HG02870 (cell line): ENCODE data around the gene MANF.
A peak's percentile ranks its signal among the peaks of the same experiment; 100 is the strongest.
"Not testable (repeated sequence)": the region's sequence is repeated elsewhere in the genome, so short reads cannot be mapped to it uniquely, and the experiment has no call there.

Source experiments
- ATAC-seq: cut with Tn5 transposase; IDR thresholded peaks from one replicate; pipeline ENCODE4 v1.9.1; 2021; ENCODE audit warnings: mild to moderate bottlenecking, moderate library complexity; ENCODE audit not compliant: unreplicated experiment

Gene MANF

GRCh38 chr3:51384726-51385473 lies at the start of gene MANF:
TSS of gene MANF (plus strand) at chr3:51385291. CDS start at chr3:51385343, 52 bp downstream.
- peak; percentile 90 for ATAC-seq

- no peak for ATAC-seq
Measured at GRCh38 chr3:51336261-51336660, 48.8 kb upstream of the MANF start.

- no peak for ATAC-seq
Measured at GRCh38 chr3:51337666-51338065, 47.4 kb upstream of the MANF start.

DNA sequence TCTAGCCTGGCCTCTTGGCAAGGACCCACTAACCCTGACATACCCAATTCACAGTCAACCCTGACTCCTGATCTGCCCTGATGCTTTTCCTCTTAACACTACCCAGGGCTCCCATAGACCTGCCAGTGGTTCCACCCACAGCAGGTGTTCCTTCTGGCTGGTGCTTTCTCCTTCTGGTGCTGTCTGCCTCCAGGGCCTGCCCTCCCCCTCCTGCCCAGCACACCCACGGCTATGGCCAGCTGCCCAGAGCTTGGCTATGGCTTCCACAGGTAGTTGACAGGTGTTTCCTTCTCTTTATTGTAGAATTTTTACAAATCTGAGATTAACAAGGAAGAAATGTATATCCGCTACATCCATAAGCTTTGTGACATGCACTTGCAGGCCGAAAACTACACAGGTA lies 46.5 kb upstream of the MANF start:
- ATAC-seq, result no peak

GRCh38 chr3:51340013-51340829 lies 44.9 kb upstream of the MANF start:
- ATAC-seq, result no peak

- ATAC-seq, result no peak
Measured at GRCh38 chr3:51340989-51341636, 44.0 kb upstream of the MANF start.

DNA sequence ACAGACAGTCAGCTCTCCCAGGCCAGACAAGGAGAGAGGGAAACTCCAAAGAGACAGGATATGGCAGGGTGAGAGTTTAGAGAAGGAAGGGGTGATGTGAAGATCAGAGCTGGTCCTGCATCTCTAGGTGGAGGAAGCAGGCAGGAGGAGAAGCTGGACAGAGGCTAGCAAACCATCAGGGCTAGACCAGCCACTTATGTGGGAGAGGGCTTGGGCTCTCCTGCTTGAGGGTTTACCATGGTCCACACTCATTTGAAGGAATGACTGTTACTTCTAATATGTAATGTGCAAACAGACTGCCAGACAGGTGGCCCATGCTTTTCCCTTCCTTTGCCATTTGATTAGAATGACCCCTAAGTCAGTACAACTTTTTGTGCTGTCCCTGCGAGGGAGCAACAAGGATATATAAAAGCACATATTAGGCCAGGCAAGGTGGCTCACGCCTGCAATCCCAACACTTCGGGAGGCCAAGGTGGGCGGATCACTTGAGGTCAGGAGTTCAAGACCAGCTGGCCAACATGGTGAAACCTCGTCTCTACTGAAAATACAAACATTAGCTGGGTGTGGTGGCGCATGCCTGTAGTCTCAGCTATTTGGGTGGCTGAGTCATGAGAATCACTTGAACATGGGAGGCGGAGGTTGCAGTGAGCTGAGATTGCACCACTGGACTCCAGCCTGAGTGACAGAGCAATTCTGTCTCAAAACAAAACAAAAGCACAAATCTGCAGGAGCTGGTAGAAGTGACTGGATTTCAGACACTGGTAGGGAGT lies 41.0 kb upstream of the MANF start:
- ATAC-seq, result no peak

DNA sequence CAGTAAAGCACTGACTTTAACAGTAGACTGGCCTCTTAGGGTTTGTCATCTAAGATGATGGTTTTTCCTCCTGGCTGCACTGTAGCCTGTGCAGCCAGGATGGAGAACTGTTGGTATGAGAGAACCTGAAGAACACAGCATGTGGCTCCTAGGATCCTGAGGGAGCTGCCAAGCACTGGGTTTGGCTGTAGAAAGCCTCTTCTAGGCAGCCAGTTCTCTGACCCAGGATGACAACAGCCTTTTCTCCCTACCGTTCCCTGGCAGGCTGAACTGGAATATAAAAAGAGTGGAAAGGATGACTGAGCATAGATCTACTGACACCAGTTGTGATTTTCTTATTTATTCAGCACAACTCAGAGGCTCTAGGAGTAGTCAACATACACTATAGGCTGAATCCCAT lies 34.3 kb upstream of the MANF start:
- no peak for ATAC-seq

GRCh38 chr3:51353131-51353530 lies 32.0 kb upstream of the MANF start:
- ATAC-seq, result no peak

DNA sequence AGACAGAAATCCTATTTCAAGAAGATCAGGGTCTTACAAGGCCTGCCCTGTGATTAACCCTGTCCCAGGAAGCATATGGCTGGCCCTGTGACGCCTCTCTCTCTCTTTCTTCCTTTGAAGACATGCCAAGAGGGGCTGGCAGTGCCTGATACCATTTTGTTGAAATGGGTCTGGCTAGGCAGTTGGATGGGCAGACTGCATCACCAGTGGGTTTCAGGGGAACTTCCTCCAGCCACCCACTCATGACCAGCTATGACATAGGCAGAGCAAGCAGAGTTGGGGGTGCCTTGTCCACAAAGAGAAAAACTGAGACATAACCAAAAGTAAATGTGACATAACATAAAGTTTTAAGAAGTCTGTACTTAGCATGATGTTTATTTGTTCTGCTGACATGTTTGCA lies 31.4 kb upstream of the MANF start:
- no peak for ATAC-seq

- no peak for ATAC-seq
Measured at GRCh38 chr3:51354172-51354571, 30.9 kb upstream of the MANF start.

DNA sequence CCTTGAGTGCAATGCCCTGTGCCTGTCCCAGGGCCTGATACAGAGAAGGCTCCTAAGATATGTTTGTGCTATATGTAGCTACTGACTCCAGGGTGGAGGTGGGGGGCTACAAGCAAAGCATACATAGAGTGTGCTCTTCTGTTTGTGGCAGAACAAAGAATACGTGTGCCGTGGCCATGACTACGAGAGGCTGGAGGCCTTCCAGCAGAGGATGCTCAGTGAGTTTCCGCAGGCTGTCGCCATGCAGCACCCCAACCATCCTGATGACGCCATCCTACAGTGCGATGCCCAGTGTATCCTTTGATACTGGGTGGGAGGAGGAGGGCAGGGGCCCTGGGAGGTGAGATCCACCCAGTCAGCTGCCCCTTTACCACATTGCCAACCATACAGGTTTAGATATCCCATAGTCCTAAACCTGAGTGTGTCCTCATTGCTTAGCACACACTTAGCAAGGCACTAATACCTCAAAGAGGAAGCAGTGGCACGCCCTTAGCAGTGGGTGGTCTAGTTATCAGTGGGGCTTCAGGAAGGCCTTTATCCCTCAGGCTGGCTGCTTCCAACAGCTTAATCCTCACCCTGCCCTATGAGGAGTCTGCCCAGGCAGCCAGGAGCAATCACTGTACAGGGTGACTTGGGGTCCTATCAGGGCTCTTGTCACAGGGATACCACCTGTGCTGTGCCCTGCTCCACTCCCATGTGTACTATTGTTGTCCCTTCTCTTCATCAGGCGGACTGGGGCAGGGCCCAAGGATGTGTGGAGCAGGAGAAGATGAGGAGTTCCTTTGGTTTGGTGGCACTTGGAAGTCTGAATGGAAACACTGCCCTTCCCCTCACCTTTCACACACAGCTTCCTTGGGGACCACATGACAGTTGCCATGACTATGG lies 30.1 kb upstream of the MANF start:
- ATAC-seq, result no peak

DNA sequence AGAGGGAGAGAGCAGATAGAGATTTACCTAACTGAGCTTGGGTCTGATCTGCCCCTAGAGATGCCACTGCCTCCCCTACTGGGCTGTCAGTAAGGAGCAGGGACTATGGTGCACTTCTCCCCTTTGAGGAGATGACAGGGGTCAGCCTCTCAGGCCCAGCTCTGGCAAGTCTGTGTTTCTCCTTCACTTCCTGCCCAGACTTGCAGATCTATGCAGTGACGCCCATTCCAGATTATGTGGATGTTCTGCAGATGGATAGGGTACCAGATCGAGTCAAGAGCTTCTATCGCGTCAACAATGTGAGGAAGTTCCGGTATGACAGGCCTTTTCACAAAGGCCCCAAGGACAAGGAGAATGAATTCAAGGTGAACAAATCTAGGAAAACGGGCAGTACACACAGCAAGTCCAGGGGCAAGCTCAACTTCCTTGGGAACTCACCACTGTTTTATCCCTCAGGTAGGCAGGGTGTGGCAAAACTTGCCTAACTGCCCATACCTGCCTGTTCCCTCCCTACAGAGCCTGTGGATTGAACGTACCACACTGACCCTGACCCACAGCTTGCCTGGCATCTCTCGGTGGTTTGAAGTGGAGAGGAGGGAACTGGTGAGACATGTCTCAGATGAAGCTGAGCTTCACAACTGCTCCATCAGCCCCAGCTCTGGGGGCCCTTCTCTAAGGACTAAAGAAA lies 29.1 kb upstream of the MANF start:
- no peak for ATAC-seq

- ATAC-seq, result no peak
Measured at GRCh38 chr3:51357856-51358255, 27.2 kb upstream of the MANF start.

DNA sequence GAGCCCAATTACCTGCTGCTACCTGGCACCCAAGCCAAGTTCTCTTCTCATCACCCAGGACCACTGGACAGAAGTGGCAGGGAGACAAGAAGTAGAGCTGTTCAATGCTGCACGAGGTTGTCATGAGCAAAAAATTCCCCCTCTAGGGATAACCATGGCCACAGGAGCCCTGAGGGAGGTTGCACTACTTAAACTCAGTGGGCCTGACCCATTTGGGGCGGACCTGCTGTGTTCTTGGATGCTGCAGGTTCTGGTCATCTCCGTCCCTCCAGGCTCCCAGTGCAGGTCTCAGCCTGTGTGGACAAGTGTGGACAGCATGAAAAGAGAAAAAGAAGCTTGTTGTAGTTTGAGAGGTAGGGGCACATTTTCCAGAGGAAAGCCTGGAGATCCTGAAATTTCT lies 26.1 kb upstream of the MANF start:
- no peak for ATAC-seq

- no peak for ATAC-seq
Measured at GRCh38 chr3:51360806-51361205, 24.3 kb upstream of the MANF start.

DNA sequence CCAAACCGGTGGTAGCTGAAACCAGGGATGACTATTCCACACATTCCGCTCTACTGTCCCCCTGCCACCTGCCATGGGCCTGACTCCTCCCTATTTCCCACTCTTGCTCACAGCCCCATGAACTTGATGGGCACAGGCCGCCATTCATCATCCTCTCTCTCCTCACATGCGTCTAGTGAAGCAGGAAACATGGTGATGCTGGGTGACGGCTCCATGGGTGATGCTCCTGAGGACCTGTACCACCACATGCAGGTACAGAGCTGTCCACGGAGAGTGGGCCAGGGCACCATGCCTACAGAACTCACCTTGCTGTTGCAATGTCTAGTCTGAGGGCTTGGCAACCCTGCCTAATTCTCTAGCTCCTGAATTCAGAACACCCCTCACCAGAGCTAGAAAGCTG lies 23.3 kb upstream of the MANF start:
- ATAC-seq, result no peak

GRCh38 chr3:51362476-51362875 lies 22.6 kb upstream of the MANF start:
- no peak for ATAC-seq

DNA sequence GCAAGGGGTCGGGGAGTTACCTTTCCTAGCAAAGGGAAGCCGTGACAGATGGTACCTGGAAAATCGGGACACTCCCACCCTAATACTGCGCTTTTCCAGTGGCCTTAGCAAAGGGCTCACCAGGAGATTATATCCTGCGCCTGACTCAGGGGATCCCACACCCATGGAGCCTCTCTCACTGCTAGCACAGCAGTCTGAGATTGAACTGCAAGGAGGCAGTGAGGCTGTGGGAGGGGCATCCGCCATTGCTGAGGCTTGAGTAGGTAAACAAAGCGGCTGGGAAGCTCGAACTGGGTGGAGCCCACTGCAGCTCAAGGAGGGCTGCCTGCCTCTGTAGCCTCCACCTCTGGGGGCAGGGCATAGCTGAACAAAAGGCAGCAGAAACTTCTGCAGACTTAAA lies 16.8 kb upstream of the MANF start:
- ATAC-seq, result not testable (repeated sequence)
